SIG-M5 treated with dmso at 0.1 percent for 504 hours (cell line): ENCODE results near the gene TOP2A.

ENCODE experiments used
- DNase-seq: peaks from one replicate; lab custom pipeline; 2025; ENCODE audit not compliant: unreplicated experiment; lab: John Stamatoyannopoulos, UW

TOP2A gene

DNA sequence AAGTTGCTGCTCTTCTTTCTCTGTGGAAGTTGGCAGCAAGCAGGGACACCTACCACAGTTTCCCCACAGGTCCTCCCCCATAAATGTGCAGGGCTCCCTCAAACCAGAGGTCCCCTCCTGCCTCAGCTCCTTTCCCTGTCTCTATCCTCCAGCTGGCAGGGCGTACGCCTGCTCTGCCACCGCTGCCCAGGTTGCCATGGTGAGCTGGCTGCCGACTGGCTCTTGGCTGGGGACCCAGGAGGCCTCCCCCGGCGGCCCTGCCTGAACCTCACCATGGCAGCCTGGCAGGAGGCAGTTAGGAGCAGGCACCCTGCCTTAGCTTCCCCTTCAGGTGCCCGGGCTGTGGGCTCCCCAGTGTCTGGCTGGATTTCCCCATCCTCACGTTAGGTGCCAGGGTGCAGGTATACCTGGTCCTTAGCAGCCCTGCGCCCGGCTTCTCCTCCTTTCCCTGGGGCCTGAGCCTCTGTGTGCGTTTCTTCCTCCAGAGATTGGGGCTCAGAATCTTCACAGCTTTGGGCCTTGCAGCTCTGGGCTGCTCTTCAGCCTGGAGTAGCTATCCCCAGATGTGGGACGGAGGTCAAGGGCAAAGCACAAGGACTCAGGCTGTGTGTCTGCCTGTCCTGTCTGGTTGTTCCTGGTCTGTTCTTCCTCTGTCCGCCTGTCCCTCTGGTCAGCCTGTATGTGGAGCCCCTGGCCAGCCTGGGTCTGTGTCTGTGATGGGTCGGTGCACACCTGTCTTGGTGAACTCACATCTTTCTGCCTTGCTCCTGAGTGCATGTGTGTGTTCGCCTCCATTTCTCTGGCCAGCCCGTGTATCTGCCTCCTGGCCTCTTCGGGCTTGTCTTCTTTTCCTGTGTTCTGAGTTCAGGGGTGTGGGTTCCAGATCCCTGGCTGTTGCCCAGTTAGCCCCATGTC lies 68.9 kb downstream of the TOP2A start:
- no peak for DNase-seq

DNA sequence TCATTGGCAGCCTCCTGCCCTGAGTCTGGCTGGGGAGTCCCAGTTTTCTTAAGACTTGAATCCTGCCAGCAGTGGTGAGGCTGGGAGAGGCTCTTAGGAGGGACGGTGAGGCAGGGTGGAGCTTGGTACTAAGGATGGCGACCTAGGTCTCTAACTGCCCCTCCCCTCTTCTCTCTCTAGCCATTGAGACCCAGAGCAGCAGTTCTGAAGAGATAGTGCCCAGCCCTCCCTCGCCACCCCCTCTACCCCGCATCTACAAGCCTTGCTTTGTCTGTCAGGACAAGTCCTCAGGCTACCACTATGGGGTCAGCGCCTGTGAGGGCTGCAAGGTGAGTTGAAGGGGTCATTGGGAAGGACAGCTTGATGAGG lies 69.6 kb downstream of the TOP2A start:
- no peak for DNase-seq

DNA sequence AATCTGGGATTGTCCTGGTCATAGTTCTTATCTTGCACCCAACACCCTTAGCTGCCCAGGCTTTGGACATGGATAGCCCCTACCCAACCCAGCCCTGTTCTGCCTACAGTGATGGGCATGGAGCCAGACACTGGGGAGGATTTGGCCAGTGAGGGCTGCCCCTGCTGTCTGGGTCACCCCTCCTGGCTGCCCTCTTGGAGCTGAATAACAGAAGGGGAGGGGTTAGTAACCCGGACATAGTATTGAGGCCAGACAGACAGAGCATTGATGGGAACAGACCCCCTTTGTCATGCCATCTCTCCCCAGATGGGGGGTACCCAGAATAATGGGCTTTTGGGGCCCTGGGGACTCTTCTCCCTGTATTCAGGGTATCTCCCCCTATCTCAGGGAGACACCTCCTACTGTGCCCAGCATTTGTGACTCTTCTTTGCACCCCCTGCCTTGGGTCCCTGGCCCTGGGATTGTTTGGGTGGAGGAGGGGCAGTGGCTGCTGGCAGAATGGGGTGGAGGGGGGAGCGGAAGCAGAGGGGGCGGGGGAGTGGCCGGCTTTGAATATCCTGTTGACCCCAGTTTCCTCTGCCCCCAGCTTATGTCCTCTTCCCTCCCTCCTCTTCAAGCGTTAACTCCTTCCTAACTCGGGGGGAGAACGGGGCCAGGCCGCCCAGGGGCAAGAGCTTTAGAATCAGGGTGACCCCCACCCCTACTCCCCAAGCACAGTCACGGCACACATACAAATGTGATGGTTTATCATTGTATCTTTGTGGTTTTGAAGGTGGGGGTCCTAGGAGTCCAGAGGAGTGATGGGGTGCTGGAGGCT lies 70.2 kb downstream of the TOP2A start:
- no peak for DNase-seq

DNA sequence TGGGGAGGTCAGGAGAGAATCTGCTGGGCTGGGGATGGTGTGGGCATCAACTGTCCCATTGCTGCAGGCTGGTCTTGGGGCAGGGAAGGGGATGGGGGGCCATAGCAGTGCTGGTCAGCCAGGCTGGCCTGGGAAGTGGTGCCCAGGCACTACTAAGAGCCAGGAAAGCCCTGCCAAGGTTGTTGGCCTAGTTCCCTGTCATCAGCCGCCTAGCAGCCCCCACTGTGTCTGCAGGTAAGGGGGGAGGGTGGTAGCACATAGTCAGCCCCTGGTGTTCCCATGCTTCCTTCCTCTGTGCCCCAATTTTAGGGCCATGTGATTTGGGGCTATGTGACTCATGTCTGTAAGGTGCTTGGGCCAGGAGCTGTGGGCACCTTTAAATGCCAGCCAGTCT lies 70.9 kb downstream of the TOP2A start:
- DNase-seq, result no peak

DNA sequence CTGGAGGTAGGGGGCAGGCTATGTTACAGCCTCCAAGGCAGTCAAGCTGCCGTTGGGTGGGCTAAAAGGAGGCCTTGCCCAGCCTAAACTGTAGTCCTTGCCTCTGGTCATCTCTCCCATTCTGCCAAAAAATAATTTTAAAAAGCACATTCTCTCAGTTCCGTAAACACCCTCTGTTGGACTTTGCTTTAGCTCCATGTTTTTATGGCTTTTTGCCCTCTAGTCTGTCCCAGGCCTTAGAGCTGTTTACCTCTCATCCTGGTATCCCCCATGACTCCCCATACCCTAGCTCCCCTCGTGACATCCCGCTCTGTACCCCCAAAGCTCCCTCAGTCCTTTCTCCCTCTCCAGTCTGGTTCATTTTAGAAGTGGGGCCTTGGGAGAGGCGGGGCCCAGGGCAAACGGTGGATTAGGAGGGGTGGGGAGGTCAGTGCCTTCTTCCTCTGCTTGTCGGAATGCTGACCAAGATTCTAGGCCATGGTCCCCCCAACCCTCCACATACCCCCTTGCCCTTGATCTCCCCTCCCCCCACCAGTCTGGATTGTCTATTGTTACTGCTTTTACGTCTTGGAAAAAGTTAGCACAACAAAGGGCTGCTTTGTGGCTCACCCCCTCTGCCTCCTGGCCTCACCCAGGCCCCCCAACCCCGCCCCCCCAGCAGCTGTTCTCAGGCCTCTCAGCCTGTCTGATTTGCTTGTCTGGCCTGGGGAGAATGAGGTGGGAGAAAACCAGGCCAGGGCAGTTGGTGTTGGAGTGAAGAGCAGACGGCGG lies 71.5 kb downstream of the TOP2A start:
- no peak for DNase-seq

DNA sequence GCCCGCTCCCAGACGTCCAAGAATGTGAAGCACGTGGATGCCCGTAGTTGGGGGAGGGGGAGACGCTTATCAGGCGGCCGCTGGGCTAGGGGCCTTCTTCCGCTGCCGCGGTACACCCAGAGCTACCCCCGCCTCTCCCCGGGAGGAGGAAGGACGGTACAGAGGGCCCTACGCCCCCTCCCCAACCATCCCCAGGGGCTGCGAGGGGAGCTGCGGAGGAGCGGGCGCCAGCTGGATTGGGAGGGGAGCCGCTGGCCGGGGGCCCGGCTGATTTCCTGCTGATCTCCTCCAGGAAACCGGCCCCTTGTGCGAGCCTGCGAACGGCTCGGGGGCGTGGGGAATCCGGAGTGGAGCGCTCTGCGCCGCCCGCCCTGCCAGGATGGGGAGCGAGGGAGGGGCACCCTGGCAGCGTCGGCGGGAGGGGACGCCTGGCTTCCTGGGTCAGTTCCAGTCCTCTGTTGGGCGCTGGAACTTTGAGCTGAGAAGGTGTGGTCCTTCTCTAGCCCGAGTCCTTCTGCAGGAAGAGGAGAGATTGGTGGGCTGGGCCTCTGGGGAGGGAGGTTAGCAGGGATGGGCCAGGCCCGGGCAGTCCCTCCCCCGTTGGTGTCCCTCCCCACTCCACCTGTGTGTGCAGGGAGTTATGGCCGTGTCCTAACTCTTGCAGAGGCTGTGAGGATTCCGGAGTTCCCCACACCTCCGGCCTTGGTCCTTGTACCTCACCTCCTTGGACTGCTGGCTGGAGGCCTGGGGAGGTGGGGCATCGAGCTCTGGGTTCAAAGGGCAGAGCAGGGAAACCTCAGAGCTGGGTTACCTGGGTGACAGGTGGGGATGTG lies 72.3 kb downstream of the TOP2A start:
- no peak for DNase-seq

DNA sequence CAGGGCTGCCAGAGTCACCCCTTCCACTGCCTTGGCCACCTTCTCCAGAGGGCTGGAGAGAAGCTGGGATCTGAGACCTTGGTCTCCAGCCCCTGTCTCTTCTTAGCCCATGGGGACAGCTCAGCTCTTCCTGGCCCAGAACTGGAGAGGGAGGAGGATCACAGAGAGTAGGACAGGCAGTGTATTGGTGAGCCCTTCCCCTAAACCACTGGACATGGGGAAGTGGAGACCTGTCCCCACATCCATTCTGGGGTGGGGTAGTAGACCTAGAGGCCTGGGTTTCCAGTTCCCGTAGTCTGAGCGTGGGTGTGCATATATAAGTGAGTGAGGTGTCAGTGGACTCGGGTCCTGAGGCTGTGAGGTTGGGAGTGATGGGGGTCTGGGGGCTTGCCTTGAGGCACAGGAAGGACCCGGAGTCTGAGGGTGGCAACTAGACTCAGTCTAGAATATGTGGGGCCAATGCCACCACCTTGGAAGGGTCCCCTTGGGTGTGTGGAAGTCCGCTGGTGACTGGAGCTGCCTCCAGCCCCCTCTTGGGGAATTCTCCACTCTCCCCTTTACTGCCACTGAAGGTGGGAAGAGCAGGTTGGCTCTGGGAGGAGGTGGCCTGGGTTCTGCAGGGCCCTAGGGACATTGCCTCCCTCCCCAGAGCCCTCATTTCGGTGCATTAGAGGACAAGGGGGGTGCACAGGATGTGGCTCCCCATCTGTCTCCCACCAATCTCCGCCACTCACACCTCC lies 73.1 kb downstream of the TOP2A start:
- DNase-seq, result no peak

DNA sequence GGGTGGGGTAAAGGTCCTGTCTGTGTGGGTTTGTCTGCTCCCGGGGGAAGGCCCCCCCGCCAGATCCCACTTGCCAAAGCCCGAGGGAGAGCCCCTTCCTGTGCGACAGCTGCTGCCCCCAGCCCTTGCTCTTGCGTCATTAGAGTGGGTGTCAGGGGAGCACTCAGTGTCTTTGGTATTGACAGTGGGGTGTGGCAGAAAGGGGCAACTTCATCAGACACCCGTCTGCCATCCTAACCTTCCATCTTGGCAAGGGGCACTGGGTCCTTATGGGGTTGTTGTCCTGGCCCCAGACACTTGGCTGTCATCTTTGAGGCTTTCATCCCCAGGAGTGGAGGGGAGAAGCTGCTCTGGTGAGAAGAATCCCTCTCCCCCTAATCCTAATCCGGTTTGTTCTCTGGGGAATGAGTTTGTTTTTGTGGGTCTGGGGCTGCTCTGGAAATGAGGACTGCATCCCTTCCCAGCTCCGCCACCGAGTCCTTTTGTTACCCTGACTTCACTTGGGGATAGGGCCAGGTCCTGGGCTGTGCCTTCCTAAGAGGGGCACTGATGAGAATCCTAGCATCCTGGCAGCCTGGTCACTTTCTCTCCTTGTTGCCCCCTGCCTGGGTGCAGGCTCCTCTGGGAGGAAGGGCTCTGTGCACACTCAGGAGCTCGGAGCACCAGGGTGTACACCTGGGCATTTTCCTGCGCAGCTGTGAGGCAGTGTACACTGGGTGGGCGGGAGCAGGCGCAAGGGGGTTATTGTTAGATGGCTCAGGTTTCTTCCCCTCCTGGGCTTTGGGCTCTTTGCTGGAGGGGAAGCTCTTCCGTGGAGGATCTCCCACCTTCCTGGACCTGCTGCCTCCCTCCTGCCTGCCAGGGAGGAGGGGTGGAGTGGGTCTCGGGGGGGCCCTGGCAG lies 74.2 kb downstream of the TOP2A start:
- no peak for DNase-seq

DNA sequence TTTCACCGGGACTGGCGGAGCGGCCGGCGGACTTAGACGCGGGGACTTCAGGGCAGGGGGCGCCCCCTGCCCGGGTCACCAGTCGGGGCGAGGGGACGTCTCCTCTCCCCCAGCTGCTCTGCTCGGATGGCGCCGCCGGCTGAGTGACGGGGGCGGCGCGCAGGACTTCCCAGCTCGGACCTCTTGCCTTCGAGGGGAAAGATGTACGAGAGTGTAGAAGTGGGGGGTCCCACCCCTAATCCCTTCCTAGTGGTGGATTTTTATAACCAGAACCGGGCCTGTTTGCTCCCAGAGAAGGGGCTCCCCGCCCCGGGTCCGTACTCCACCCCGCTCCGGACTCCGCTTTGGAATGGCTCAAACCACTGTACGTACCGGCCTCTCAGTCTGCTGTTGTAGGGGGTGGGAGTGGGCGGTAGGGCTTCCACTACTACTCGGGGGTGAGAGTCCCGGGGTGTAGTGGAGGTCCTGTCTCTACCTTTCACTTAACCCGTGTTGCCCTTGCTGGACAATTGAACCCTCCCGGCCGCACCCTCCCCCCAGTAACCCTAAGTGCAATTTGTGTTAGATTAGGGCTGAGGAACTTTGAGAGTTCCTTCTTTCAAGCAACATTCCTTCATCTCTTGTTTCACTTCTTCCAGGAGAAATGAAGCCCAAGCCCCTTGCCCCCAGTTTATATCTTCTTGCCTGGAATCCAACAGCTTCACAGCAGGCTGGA lies 75.0 kb downstream of the TOP2A start:
- DNase-seq, result no peak

DNA sequence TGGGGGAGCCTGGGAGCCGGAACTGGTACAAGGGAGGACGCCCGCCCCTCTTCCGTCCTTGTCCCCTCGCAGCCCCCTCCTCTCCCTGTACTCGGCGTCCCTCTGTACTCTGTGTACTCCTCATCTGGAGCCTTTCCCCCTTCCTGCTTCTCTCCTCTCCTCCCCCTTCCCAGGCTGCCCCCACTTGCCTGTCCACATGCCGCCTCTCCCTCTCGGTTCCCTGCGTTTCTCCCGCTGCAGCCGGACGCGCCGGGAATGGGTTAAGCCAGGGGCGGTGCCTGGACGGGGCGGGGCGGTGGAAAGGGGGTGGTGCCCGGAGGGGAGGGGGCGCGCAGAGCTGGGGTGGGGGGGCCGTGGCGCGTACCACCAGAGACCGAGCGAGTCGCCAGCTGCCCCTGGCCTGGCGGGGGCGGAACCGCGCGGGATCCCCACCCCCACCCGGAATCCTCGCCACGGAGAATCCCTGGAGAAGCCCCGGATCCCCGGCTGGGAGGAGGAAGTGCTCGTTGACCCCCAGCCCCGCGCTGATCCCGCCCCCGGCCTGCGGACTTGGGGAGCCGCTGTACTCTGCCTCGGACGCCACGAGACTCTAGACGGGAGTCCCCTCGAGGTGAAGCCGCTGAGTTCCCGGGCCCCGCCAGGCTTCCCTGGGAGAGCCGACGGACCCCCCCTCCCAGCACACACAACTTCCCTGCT lies 75.7 kb downstream of the TOP2A start:
- DNase-seq, result no peak

DNA sequence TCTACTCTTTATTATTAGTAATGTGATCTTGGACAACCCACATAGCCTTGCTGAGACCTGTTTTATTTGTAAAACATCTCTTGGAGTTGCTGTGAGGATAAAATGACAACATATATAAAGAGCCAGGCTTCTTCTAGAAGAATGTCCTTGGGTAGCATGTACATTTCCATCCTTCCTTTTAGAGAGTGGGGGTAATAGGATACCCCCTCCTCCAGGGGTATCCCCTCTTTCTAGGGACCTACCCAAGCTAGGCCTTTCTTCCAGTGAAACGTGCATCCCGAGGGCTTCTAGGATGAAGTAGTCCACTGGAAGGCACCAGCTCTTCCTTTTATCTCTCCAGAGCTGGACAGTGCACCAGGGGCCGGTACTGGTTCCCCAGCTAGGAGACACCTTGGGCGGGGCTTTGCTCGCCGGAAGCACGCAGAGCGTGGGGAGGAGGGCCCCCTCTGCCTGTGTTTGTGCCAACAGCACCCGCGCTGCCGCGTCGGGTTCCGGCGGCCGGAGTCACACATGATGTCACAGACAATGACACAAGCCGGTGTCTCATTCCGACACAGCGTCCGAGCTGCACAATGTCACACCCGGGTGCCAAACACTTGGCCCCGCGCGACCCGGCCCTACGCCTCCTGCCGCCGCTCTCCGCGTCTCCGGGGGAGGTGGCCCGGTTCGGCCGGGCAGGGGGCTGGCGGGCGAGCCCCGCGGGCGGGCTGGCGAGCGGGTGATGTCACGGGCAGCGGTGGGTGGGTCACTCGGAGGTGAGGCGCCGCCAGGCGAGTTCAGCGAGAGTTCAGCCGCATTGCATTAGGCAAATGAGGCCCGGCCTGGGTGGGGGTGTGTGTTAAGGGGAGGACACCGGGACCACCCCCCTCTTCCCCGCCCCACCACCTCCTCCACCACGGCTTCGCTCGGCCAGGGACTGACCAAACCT lies 76.6 kb downstream of the TOP2A start:
- DNase-seq, result no peak

DNA sequence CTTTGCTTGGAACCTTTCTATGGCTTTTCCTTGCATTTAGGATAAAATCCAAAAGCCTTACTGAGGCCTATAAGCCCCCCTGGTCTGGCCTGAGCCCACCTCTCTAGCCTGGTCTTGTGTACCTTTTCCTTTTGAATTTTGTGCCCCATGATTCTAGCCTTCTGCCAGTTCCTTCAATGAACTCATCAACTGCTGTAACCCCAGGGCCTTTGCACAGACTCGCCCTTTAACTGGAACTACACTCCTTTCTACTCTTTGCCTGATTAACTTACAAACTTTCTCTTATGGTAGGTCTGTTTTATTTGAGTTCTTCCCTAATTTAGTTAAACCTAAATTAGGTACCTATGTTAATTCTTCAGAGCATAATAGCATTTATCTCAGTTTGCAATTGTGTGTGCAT lies 77.4 kb downstream of the TOP2A start:
- DNase-seq, result no peak

DNA sequence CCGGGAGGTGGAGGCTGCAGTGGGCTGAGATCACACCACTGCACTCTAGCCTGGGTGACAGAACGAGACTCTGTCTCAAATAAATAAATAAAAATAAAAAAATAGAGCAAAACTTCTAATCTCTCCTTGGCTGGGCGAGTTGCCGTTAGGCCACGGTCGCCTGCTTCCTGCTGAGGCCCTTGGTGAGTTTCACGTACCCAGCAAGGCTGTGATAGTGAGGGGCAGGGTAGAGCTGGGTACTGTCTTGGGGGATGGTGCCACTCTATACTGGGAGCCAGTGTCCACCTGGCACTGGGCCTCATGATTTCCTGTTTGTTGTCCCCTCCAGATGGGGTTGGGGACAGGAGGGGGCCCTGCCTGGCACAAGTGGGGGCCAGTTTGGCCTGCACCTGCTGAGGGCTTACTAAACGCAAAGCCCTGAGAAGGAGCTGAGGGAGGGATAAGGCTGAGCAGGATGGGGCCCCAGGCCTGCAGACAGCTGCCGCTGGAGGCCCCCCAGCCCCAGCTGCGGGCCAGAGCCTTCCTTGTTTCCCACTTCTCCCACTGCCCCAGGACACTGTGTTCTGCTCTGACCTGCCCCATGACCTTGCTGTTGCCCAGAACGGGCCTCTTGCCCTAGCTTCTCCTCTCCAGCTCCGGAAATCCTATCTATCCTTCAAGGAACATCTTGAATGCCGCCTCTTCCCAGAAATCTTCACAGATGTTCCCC lies 78.6 kb downstream of the TOP2A start:
- no peak for DNase-seq
